ENCODE measurements around the gene DAB1. TPM values are rescaled to one million over a fixed set of nuclear protein-coding genes. Genes with fewer than 3 reads are reported as not detected.

The DAB1 gene
- total and polyA plus RNA-seq, 2 of the 8 experiments (the other 6 are each of a cell fraction or from before 2014, with no cell fraction given) = 4.4 to 11.8 TPM

DNA sequence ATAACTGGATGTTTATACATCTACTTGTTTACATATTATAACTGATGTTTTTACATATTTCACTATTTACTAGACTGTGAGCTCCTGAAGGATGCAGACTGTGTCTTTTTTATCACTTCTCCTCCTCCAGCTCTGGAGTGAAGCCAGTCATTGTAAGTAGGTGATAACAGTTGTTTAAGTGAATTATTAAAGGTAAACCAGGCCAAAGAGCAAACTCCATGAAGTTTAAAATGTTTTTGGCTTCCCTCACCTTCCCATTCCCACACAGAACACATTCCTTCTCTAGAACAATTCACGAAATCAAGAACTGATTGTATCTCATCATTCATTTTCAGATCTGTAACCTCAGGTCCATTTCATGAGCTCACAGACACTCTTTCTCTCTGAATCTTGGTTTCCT, 98.3 kb downstream of the DAB1 start:
- Histone ChIP-seq H2AK5ac (ENCODE audit: low read depth, low read length) (no peak overlapping the region), H3K4me2 (ENCODE audit: insufficient read depth in 1 of 2, low read depth in 2 of 2, low read length in 2 of 2) (no peak overlapping the region), H3K18ac (ENCODE audit: extremely low read depth, low read length) (no peak overlapping the region), H4K5ac (ENCODE audit: insufficient read length, low read depth, low read length) (no peak overlapping the region), H2BK12ac (ENCODE audit: low read depth, low read length) (no peak overlapping the region), H3K79me1 (ENCODE audit: low read depth, low read length) (peaks cover 3% of the 10 kb centered on the region; the same call in 1 of the 2 replicates), H2BK15ac (ENCODE audit: low read length) (no peak overlapping the region), H3K9me3 (ENCODE audit: insufficient read depth in 2 of 2, low read depth in 1 of 2, low read length in 1 of 2) (no peaks in the 10 kb centered on the region), H3K56ac (replicated peaks; ENCODE audit: insufficient read length, low read depth, low read length) (no peak overlapping the region), H3K79me2 (ENCODE audit: control insufficient read depth in 1 of 2, insufficient read depth in 2 of 2, low read length in 2 of 2) (no peaks in the 10 kb centered on the region), H3K27me3 (replicated peaks in 1 of 4; ENCODE audit: control insufficient read depth in 3 of 4, extremely low read depth in 1 of 4, insufficient read depth in 3 of 4, low read length in 3 of 4) (no peaks in the 10 kb centered on the region), H3K4me3 (ENCODE audit: extremely low read depth in 1 of 4, insufficient read depth in 2 of 4, low read depth in 3 of 4, low read length in 4 of 4) (no peak overlapping the region), H3K4me1 (replicated peaks in 1 of 4; ENCODE audit: control insufficient read depth in 3 of 4, insufficient read depth in 4 of 4, low read length in 3 of 4) (peaks cover 0 to 6% (median 3%) of the 10 kb centered on the region in 4 experiments; a peak in 2 of 7 replicates), H4K91ac (replicated peaks; ENCODE audit: insufficient read length, low read length) (no peak overlapping the region), H4K20me1 (replicated peaks in 1 of 2; ENCODE audit: control insufficient read depth in 1 of 2, insufficient read depth in 2 of 2, low read length in 2 of 2) (no peaks in the 10 kb centered on the region), H3K14ac (ENCODE audit: insufficient read length) (no peak overlapping the region), H2BK20ac (ENCODE audit: low read length) (no peak overlapping the region), H2BK5ac (ENCODE audit: low read depth, low read length) (no peak overlapping the region), H3K9ac (replicated peaks in 1 of 4; ENCODE audit: extremely low read depth in 1 of 4, low read depth in 3 of 4, low read length in 3 of 4) (no peak overlapping the region), H3K36me3 (ENCODE audit: control insufficient read depth in 2 of 4, insufficient read depth in 4 of 4, low read length in 3 of 4) (no peaks in the 10 kb centered on the region), H2AFZ (ENCODE audit: low read length) (no peak overlapping the region), H3K23ac (ENCODE audit: insufficient read length) (no peak overlapping the region), H2BK120ac (replicated peaks; ENCODE audit: low read depth, low read length) (no peak overlapping the region), H3K27ac (ENCODE audit: low read depth, low read length) (no peak overlapping the region), H4K8ac (ENCODE audit: extremely low read depth, insufficient read depth, low read length) (no peak overlapping the region), H3K23me2 (ENCODE audit: low read depth, low read length) (no peaks in the 10 kb centered on the region; the same call in 1 of the 2 replicates), H3K4ac (replicated peaks; ENCODE audit: insufficient read length, low read depth, low read length) (no peak overlapping the region)
- DNase-seq (ENCODE audit: low read depth in 1 of 2, low spot score in 2 of 2) (no peak), FAIRE-seq (no peak)
- CTCF ChIA-PET (ENCODE audit: partially characterized antibody) = interaction anchor here (0.7 kb wide), 1 partner anchor 452 kb away, joined by 3 read pairs; no protein-coding TSS in a partner anchor
- WGBS, 2 experiments (ENCODE audit: extremely low coverage in 1 of 2, insufficient coverage in 1 of 2, insufficient read length in 1 of 2, insufficient replicate concordance in 2 of 2, low coverage in 1 of 2, low lambda C conversion rate in 2 of 2, missing lambda C conversion rate in 1 of 2) = 81% methylated on average over 1 of the region's 1 CpG; no CpG with 5 or more reads in 1 of the 2 experiments
- POLR2A ChIA-PET (ENCODE audit: partially characterized antibody) = no interaction called here
- TF ChIP-seq CBX5 (IDR thresholded peaks at IDR 0.05; ENCODE audit: low read depth, low read length) = no peak

All from H1 (cell line).